AG09309 (cell line): Measurements from ENCODE around the gene RPL10.
"Not testable (repeated sequence)": the region's sequence is repeated elsewhere in the genome, so short reads cannot be mapped to it uniquely, and the experiment has no call there.

Experiments
- DNase-seq: peaks from one replicate; pipeline ENCODE4 v3.0.0-alpha.2; 2010; ENCODE audit warnings: low read depth
- H3K4me3 ChIP-seq: 2 replicates; pipeline ENCODE4 v1.5.1; 2011; ENCODE audit warnings: mild to moderate bottlenecking, low read depth, low read length, moderate library complexity; ENCODE audit not compliant: control insufficient read depth
- CTCF ChIP-seq: IDR thresholded peaks from 2 replicates; pipeline ENCODE4 v1.5.1; 2011; ENCODE audit warnings: mild to moderate bottlenecking, low read depth, low read length, inconsistent platforms; ENCODE audit not compliant: insufficient read depth, control insufficient read depth; ENCODE audit errors: missing control alignments

RPL10 gene

GRCh38 chrX:154396973-154397887 lies 947 bp upstream of the RPL10 start:
- peak overlapping the region; percentile 69 for H3K4me3 ChIP-seq
- DNase-seq, result no peak
- TF ChIP-seq CTCF, result no peak

GRCh38 chrX:154398668-154399526 lies 720 bp downstream of the RPL10 start:
- H3K4me3 ChIP-seq, result peak overlapping the region; percentile 69
- TF ChIP-seq CTCF, result peak; percentile 81
- peak; percentile 33 for DNase-seq

GRCh38 chrX:154399527-154400368 lies 1.6 kb downstream of the RPL10 start:
- no peak for DNase-seq
- H3K4me3 ChIP-seq, result peak overlapping the region; percentile 69
- TF ChIP-seq CTCF, result no peak

- H3K4me3 ChIP-seq, result peak overlapping the region; percentile 69
- not testable (repeated sequence) for DNase-seq
Observed at GRCh38 chrX:154400369-154400817, 2.2 kb downstream of the RPL10 start.

DNA sequence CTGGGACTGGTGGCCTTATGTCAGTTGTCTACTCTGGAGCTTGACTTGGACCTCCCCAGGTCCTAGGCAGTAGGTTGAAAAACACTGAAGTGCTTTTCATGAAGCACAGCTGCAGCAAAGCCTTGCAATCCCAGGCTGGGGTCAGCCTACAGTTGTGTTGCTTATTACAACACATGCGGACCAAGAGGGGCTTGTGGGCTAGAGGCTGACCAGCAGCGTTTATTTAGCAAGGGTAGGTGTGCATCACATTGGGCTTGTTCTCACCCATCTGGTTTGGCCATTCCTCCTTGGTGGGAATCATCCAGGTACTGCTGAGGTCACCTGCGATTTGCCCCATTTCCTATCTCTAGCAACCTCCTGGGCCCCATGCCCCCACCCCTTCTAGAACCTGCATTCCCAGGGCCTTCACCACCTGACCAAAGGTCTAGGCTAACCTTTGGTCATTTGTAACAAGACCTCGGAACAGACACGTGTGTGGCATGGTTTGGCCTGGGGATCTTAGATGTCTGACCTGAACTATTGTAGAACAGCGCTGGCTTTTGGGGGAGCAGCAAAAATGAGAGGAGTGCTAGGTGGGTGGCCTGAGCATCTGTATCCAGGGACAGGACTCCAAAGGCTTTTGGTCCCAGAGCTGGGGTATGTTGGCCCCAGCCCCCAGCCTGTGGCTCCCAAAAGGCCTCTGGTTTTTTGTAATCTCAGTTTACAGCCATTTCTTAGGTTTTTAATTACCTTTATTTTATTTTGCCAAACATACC lies 3.0 kb downstream of the RPL10 start:
- TF ChIP-seq CTCF, result no peak
- H3K4me3 ChIP-seq, result no peak overlapping the region
- no peak for DNase-seq

GRCh38 chrX:154401918-154402621 lies 3.9 kb downstream of the RPL10 start:
- TF ChIP-seq CTCF, result no peak
- DNase-seq, result no peak
- no peak overlapping the region for H3K4me3 ChIP-seq
